Measurements from ENCODE around the gene ST6GALNAC4.
A peak's percentile ranks its signal among the peaks of the same experiment; 100 is the strongest.

ST6GALNAC4 gene, protein sequence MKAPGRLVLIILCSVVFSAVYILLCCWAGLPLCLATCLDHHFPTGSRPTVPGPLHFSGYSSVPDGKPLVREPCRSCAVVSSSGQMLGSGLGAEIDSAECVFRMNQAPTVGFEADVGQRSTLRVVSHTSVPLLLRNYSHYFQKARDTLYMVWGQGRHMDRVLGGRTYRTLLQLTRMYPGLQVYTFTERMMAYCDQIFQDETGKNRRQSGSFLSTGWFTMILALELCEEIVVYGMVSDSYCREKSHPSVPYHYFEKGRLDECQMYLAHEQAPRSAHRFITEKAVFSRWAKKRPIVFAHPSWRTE

GRCh38 chr9:127916720-127917581, at the start of gene ST6GALNAC4:
Gene ST6GALNAC4 (minus strand): TSS chr9:127917041. CDS start chr9:127916419, 622 bp downstream.
- no peak for TF ChIP-seq CTCF (IDR thresholded peaks at IDR 0.05; ENCODE audit: low read depth, low read length)
- peak within 1 kb of the TSS; percentile 75 for H3K4me3 ChIP-seq (ENCODE audit: low read depth, low read length)

GRCh38 chr9:127965953-127966352, 49.1 kb upstream of the ST6GALNAC4 start:
- no peak for TF ChIP-seq CTCF (IDR thresholded peaks at IDR 0.05; ENCODE audit: low read depth, low read length)

GRCh38 chr9:127963359-127964064, 46.7 kb upstream of the ST6GALNAC4 start:
- no peak overlapping the region for H3K4me3 ChIP-seq (ENCODE audit: low read depth, low read length)
- no peak for TF ChIP-seq CTCF (IDR thresholded peaks at IDR 0.05; ENCODE audit: low read depth, low read length)

More at GRCh38 chr9:127965953-127966352, 49.1 kb upstream of the ST6GALNAC4 start:
- H3K4me3 ChIP-seq (ENCODE audit: low read depth, low read length): no peak overlapping the region

DNA sequence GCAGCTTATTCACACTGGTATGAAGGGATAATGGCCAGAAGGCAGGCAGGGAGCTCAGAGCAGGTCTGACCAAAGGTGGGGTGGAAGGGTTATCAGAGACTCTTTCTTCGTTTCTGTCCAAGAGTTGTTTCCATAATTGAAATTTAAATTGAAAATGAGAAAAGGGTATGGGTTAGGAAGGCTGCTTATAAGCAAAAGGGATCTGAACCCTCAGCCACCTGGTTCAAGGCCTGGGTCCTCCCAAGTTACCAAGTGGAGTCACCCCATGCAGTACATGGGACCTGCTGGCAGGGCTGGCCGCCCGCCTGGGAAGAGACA, 46.2 kb upstream of the ST6GALNAC4 start:
- H3K4me3 ChIP-seq (ENCODE audit: low read depth, low read length): no peak overlapping the region

GRCh38 chr9:127962278-127962677, 45.4 kb upstream of the ST6GALNAC4 start:
- H3K4me3 ChIP-seq (ENCODE audit: low read depth, low read length): no peak overlapping the region
- no peak for TF ChIP-seq CTCF (IDR thresholded peaks at IDR 0.05; ENCODE audit: low read depth, low read length)

More for the DNA sequence above, 46.2 kb upstream of the ST6GALNAC4 start:
- TF ChIP-seq CTCF (IDR thresholded peaks at IDR 0.05; ENCODE audit: low read depth, low read length): no peak

DNA sequence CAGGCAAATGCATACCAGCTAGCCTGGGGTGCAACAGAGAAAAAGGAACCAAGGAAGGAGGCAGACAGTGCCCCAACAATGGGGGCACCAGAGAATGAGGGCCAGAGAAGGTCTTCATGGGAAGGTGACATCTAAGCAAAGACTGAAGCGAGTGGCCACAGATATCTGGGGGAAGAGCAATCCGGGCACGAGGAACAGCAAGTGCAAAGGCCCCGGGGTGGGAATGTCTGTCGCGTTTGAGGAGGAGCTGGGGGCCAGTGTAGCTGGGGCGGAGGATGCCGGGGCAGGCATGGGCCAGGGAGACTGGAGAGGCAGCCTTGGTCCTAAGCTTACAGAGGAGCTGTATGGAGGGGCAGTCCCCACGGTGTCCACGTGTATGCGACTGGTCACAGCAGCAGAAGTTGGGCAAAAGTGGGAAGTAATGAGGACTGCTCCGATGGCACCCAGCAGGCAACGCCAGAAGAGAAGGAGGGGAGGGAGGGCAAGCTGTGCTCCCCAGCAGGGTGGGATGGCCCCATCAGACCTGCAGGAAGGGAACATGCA, 44.8 kb upstream of the ST6GALNAC4 start:
- TF ChIP-seq CTCF (IDR thresholded peaks at IDR 0.05; ENCODE audit: low read depth, low read length): no peak
- H3K4me3 ChIP-seq (ENCODE audit: low read depth, low read length): no peak overlapping the region
